BE2C (cell line): Measurements from ENCODE around the gene LARP6.
"Not testable (repeated sequence)": the region's sequence is repeated elsewhere in the genome, so short reads cannot be mapped to it uniquely, and the experiment has no call there.

Experiments
- DNase-seq: peaks from one replicate; pipeline ENCODE4 v3.0.0-alpha.2; 2020
- H3K27me3 ChIP-seq: fragments of 250-450 bp; sonication (Bioruptor Pico); 2 replicates; pipeline ENCODE4 v1.5.1; 2020; ENCODE audit warnings: mild to moderate bottlenecking
- H3K36me3 ChIP-seq: fragments of 250-450 bp; sonication (Bioruptor Pico); 2 replicates; pipeline ENCODE4 v1.5.1; 2020; ENCODE audit warnings: mild to moderate bottlenecking
- H3K4me1 ChIP-seq: fragments of 250-450 bp; sonication (Bioruptor Pico); 2 replicates; pipeline ENCODE4 v1.5.1; 2020
- H3K4me3 ChIP-seq: 2 replicates; pipeline ENCODE4 v1.5.1; 2011; ENCODE audit warnings: low read depth, low read length
- H3K9me3 ChIP-seq: fragments of 250-450 bp; sonication (Bioruptor Pico); 2 replicates; pipeline ENCODE4 v1.5.1; 2020
- CTCF ChIP-seq: IDR thresholded peaks from 2 replicates; pipeline ENCODE4 v1.5.1; 2012; ENCODE audit warnings: mild to moderate bottlenecking, low read depth, low read length

Gene LARP6

GRCh38 chr15:70815604-70816003 lies 38.4 kb downstream of the LARP6 start:
- no peaks in the 10 kb centered on the region for H3K27me3 ChIP-seq
- no peaks in the 10 kb centered on the region for H3K4me1 ChIP-seq
- no peaks in the 10 kb centered on the region; the same call in 1 of the 2 replicates for H3K9me3 ChIP-seq
- no peaks in the 10 kb centered on the region for H3K36me3 ChIP-seq
- TF ChIP-seq CTCF = no peak
- no peak overlapping the region for H3K4me3 ChIP-seq
- DNase-seq = no peak

- H3K27me3 ChIP-seq, H3K36me3 ChIP-seq, H3K4me1 ChIP-seq, DNase-seq, H3K4me3 ChIP-seq, H3K9me3 ChIP-seq: not testable (repeated sequence)
These were observed 38.9 kb downstream of the LARP6 start for GRCh38 chr15:70815011-70815410.

GRCh38 chr15:70812827-70813364 lies 41.1 kb downstream of the LARP6 start:
- H3K9me3 ChIP-seq = no peaks in the 10 kb centered on the region
- H3K4me1 ChIP-seq = no peaks in the 10 kb centered on the region
- TF ChIP-seq CTCF = no peak
- H3K36me3 ChIP-seq = no peaks in the 10 kb centered on the region
- no peaks in the 10 kb centered on the region for H3K27me3 ChIP-seq
- DNase-seq = no peak
- H3K4me3 ChIP-seq = no peak overlapping the region

GRCh38 chr15:70810916-70811578 lies 42.9 kb downstream of the LARP6 start:
- Histone ChIP-seq H3K4me3 (no peak overlapping the region), H3K27me3 (no peaks in the 10 kb centered on the region; the same call in 1 of the 2 replicates), H3K4me1 (no peaks in the 10 kb centered on the region), H3K36me3 (no peaks in the 10 kb centered on the region), H3K9me3 (no peaks in the 10 kb centered on the region)
- 0 out of 2 replicates have a peak, but pooled peaks have one; percentile 9 for TF ChIP-seq CTCF
- no peak for DNase-seq

GRCh38 chr15:70806992-70807712 lies 46.8 kb downstream of the LARP6 start:
- H3K4me3 ChIP-seq = no peak overlapping the region
- no peaks in the 10 kb centered on the region for H3K4me1 ChIP-seq
- no peaks in the 10 kb centered on the region for H3K36me3 ChIP-seq
- no peak for TF ChIP-seq CTCF
- no peaks in the 10 kb centered on the region for H3K9me3 ChIP-seq
- no peaks in the 10 kb centered on the region; the same call in none of the 2 replicates for H3K27me3 ChIP-seq
- no peak for DNase-seq

- not testable (repeated sequence) for H3K36me3 ChIP-seq, H3K9me3 ChIP-seq, H3K27me3 ChIP-seq, DNase-seq, H3K4me1 ChIP-seq, H3K4me3 ChIP-seq
These were observed 49.6 kb downstream of the LARP6 start for GRCh38 chr15:70804388-70804787.

- no peaks in the 10 kb centered on the region for H3K36me3 ChIP-seq
- no peaks in the 10 kb centered on the region; the same call in none of the 2 replicates for H3K27me3 ChIP-seq
- TF ChIP-seq CTCF = no peak
- DNase-seq = no peak
- no peak overlapping the region for H3K4me3 ChIP-seq
- no peaks in the 10 kb centered on the region for H3K9me3 ChIP-seq
- H3K4me1 ChIP-seq = no peaks in the 10 kb centered on the region
These were observed 51.3 kb downstream of the LARP6 start for GRCh38 chr15:70802629-70803028.
